WTC11 (cell line): ENCODE measurements around the gene RNF182.

Experiments used
- CTCF ChIP-seq: fragments of 200-600 bp; IDR thresholded peaks from 2 replicates; pipeline ENCODE4 v1.8.0; 2022; ENCODE audit warnings: antibody characterized with exemption
- JUN ChIP-seq: sonication (generic); formaldehyde crosslinking; IDR thresholded peaks from 2 replicates; pipeline ENCODE4 v1.8.0; 2023; ENCODE audit warnings: mild to moderate bottlenecking, missing genetic modification reagents
- TCF7 ChIP-seq: sonication (generic); formaldehyde crosslinking; IDR thresholded peaks from 2 replicates; pipeline ENCODE4 v1.8.0; 2022; ENCODE audit warnings: mild to moderate bottlenecking, low read depth, missing genetic modification reagents, moderate library complexity
- ZNF121 ChIP-seq: sonication (generic); formaldehyde crosslinking; IDR thresholded peaks from 2 replicates; pipeline ENCODE4 v1.8.0; 2023; ENCODE audit warnings: missing genetic modification reagents
- TF ChIP-seq, protein P1 (sequence below): sonication (generic); formaldehyde crosslinking; IDR thresholded peaks from 2 replicates; pipeline ENCODE4 v1.8.0; 2022; ENCODE audit warnings: mild to moderate bottlenecking, missing genetic modification reagents

- TF ChIP-seq ZNF121 (CRISPR knock-in tag) (no peak), CTCF (no peak), JUN (no peak), TCF7 (CRISPR knock-in tag) (no peak)
- TF ChIP-seq, protein P1, sequence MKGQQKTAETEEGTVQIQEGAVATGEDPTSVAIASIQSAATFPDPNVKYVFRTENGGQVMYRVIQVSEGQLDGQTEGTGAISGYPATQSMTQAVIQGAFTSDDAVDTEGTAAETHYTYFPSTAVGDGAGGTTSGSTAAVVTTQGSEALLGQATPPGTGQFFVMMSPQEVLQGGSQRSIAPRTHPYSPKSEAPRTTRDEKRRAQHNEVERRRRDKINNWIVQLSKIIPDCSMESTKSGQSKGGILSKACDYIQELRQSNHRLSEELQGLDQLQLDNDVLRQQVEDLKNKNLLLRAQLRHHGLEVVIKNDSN (CRISPR knock-in tag), result no peak
Observed at GRCh38 chr6:13978787-13979186, 54.0 kb downstream of the RNF182 start.
